Hematopoietic multipotent progenitor cell treated with erythropoietin and hydrocortisone succinate and interleukin-3 and kit ligand, for 15 days (in vitro differentiated cells): Measurements from ENCODE around the gene ATP10A.

Experiments used
- DNase-seq: peaks from one replicate; pipeline ENCODE4 v3.0.0-alpha.2; 2015; ENCODE audit warnings: low spot score

The ATP10A gene

DNA sequence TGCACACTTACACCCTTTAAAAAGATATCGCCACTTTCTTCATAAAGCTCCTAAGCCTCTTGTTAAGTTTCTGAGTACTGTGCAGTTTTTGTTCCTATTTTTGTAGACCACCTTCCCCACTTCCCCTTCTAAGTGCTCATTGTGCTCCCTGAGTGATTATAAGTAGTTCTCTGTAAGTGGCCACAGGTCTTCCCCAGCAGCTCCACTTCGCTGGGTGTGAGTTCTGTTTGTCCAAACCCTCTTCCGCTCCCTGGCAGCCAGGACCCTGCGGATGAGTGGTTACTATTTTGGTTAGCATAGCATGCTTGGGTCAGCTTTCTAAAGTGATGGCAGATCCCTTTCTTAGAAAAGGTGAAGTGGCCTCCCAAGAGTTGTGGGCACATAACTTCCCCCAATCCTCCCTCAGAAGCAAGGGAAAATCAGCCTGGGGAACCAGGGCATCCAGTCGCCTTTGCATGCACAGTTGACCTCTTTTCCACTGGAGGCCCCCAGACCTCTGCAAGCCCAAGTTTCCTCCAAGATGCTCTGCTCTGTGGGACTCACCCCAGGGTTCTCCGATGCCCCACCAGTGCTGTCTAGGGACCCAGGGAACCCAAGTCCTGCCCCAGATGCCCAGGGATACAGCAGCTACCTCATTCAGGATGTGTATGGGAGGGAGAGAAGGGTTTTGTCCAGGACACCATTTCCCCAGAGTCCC is 69.6 kb downstream of the ATP10A start:
- no peak for DNase-seq

DNA sequence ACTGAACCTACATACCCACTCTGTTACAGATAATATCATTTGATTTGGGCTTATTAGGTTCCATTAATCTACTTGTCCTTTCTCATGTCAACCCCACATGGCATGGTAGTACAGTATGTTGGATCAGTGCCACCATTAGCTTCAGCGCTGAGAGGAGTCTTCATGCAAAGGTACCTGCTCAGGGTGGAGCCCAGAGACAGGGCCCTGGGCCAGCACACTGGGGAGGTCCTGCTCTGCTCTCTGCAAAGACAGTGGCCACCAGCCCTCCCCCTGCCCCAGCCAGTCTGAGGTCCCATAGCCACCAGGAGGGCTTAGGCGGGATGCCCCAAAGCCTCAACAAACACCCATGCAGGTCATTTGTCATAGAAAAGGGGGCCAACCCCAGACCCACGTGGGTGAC is 71.0 kb downstream of the ATP10A start:
- DNase-seq: no peak

DNA sequence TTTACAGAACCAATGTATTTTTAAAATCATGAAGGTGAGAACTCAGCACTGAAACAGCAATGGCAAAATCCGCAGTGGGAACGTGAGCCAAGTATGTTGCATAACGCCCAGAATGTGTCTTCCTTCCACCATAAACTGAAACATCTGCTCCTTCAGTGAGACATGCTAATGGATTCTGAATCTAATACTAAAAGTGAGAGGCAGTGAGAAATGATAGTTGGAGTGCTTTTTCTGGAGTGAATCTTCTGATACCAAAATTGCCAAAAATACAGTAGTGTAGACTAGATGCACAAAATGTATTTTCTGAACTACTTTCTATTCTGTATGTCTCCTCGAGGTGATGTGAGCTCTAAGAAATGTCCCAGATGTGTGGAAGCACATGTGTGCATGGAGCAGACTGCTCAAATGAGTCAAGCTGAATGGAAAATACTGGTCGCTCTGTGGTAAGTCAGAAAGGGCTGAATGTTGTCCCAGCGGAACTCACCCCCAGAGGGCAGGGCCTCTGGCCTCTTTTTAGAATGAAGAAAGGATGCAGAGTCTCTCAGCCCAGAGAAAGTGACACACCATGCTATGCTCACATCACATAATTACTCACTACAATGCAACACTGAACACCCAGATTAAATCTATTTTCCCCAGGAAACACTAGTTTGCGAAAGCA is 73.0 kb downstream of the ATP10A start:
- no peak for DNase-seq

DNA sequence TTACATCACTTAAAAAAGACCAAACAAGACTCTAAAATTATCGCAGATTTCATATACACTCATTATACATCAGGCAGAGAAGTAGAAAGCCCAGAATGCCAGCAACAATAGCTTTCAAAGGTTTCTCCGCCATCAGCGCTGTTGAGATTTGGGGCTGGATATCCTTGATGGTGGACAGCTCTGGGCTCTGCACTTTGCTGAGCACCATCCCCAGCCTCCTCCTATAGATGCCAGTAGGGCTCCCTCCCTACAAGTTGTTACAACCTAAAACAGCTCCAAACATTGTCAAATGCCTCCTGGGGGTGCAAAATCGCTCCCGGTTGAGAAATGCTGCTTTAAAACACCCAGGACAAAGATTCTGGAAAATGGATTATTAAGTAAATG is 73.5 kb downstream of the ATP10A start:
- DNase-seq: no peak

DNA sequence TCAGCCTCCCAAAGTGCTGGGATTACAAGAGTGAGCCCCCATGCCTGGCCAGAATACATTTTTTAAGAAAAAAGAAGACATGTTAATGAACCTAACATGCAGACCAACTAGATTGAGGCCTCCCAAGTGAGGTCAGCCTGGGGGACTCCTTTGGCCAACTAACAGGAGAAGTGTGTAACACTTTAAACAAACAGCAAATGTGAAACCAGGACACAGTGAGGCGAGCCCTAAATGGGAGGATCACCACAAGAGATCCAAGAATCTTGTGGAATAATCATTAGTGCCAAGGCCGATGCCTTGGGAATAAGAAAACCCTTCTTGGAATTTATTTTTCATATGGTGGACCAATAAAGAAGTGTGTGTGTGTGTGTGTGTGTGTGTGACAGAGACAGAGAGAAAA is 73.9 kb downstream of the ATP10A start:
- no peak for DNase-seq

DNA sequence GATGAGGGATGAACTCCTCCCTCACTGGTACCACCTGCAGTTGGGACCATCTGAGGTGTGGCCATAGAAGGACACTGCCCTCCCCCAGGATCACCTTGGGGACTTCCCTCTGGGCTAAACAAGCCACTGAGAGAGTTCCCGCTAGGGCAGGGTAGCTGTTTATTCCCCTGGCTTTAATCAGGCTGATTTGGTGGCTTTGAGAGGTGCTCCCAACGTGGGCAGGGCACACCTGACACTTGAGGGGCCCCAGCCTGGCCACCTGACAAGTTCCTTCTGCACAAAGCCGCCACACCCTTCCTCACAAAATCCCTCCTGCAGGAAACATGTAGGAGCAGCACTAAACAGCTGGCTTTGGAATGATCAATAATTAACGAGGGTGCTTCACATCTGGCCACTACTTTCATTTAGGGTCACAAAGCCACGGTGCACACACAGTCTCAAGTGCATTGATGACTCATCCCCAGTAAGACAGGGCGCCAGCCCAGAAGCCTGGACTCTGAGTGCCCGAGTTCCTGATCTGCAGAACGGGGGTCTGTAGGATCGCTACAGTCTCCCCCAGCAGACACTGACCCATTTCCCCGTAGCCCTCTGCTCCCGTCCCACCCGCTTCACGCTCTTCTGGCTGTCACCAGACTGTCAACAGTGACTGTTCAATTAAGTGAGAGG is 75.1 kb downstream of the ATP10A start:
- no peak for DNase-seq

DNA sequence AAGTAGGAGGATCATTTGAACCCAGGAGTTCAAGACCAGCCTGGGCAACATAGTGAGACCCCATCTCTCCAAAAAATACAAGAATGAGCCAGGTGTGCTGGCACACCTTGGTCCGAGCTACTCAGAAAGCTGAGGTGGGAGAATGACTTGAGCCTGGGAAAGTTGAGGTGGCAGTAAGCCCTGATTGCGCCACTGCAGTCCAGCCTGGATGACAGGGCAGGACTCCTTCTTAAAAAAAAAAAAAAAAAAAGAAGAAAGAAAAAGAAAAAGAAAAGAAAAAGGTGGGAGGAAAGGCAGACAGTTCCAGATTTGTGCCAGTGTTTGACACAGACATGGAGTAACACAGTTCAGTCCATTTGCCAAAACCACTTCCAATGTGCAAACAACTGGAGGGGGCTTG is 75.7 kb downstream of the ATP10A start:
- no peak for DNase-seq

DNA sequence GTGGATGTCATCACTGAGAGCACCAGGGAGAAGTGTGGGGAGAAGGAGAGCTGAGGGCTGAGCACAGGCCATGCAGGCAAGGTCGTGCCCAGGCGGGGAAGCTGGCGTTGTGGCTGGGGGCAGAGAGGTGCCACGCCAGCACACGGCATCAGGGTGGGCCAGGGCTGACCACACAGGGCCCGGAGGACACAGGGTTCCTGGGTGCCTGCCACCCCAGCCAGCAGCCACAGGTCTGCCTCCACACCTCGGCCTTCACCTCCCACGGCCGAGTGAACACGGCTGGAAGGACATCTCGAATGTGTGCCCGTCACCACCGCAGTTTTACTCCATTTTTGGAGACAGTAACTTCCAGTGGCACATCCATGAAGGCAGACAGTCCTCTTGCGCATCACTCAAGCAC is 77.1 kb downstream of the ATP10A start:
- no peak for DNase-seq

DNA sequence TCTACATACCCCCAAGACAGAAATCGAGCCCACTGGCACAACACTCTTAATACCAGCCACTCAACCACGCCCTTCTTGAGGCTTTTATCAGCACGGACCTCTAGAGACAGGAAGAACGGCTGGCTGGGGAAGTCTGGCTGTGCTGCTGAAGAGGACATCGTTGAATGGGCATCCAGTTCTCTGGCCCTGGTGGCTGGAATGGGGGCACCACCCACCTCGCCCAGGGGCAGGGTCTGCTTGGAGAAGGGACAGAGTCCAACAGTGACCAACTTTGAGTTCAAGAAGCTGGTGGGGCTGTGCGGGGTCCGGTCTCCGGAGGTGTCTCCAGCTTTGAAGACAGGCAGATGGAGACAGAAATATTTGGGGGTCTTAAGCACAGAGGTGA is 77.5 kb downstream of the ATP10A start:
- DNase-seq: no peak

DNA sequence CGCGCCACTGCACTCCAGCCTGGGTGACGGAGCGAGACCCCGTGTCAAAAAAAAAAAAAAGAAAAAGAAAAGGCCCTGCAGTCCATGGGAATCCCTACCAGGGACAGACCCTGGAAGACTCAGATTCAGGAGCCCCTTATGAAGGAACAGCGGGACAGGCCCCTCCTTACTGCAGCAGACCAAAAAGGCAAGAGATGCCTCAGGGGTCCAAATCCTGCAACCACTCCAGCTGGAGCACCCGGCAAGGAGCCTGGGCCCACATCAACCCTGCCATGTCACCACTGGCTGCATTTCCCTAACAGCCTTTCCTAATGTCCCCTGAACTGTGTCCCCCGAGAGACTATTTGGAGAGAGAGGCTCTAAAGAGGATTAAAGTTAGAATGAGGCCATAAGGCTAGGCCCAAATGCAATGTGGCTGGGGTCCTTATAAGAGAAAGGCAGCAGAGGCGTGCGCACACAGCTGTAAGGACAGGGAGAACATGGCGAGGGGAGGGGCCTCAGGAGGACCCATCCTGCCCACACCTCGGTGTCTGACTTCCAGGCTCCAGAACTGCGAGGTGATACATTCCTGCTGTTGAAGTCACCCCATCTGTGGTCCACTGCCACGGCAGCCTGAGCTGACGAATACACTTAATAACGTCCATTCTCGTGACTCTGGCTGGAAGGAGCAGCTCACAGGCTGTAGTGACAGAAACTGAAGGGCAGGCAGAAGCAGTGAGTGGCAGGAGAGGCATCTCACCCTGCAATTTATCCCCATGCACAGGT is 78.1 kb downstream of the ATP10A start:
- DNase-seq: no peak

DNA sequence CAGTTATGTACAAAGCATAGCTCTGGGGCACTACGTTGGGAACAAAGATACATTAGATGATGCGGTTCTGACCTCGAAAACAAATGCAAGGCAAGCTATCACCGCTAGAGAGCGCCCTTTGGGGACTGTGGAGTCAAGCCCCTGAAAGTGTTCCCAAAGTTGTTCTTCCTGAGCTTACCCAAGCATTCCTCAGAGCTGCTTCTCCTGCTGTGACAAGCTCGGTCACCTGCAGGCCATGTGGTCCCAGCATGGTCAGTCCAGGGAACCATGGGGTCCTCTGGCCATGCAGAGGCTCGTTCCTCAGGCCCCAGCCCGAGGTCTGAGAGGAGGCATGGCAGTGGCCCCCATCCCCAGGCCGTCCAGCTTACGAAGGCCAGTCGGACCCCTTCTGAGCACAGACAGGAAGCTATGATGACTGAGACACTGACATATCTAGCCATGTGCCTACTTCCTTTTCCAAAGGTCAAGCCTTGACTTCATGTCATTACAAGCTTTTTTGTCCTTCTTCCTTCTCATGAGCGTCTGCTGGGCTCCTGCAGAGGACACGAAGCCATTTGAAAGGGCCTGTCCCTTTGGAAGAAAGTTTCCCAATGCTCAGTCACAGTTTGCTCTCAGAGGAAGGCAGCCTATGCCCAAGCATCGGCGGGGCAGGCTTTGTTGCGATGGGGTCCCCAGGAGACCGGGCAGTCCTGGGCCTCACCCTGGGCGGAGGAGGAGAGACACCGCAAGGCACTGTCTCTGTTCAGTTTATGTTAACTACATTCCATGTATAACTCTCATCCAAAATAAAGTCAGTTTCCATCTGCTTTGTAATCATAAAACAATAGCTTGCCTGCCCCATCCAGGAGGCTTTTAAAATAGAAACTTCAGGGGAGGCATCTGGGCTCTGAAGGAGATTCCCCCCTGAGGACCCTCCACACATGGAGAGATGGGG is 79.3 kb downstream of the ATP10A start:
- DNase-seq: peak; percentile 5

DNA sequence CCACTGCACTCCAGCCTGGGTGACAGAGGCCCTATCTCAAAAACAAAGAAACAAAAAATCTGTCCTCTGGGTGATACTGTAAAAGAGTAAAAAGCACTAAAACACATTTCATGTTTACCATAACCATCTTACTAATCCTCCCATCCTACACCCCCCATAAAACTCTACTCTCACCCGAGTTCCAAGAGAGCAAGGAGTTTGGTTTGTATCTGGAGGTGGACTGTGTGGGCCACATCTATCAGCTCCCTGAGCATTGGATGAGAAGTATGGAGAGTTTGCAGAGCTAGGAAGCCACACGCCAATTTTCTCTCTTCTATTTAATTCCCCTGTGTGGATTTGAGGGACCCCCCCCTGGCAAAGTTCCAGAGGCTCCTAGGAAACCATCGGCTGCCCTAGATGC is 80.0 kb downstream of the ATP10A start:
- DNase-seq: no peak

DNA sequence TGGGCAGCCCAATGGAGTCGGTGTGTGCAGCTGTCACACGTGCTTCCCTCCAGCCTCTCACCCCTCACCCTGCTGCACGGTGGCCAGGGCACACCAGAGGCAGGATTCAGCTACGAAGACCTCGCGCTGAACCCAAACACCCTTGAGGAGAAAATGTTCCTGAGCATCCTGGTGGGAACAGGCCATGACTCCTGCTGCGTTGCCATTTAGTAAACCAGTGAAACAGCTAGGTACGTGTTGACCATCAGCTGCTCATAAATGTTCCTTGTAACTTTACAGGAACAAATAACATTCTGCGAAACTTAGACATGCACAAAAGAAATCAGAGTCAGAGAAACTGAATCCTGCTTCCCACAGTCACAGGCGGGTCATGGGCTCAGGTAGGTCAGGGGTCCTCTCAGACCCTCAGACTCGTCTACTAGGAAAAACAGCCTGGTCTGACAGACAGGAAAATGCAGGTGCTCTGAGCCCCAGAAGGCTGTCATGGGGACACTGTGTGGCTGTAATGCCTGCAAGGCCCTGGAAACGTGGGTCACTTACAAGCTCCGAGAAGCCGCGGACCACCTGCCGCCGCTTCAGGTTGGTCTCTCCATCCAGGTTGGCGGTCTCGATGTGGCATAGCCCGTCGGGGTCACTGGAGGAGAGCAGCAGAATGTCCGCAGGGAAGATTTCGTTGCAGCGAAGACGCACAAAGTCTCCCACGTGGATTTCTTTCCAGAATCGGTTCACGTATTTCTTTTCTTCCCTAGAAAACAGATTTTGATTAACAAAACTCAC is 82.5 kb downstream of the ATP10A start:
- DNase-seq: no peak

DNA sequence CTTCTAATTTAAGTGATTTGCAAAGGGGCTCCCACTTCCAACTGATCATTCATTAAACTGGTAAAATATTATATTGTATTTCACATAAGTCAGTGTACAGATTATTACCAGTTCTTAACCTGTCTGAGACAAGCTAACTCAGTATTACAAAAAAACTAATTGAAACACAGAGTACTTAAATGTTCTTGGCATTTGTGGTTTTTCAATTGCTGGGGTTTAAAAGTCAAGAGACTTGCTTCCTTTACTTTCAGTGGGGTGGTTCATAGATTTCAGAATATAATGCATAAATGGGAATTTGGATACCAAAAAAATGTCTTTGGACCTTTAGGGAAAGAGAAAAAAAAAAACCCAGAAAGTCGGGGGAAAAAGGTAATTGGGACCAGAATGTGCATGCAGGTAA is 85.0 kb downstream of the ATP10A start:
- no peak for DNase-seq

DNA sequence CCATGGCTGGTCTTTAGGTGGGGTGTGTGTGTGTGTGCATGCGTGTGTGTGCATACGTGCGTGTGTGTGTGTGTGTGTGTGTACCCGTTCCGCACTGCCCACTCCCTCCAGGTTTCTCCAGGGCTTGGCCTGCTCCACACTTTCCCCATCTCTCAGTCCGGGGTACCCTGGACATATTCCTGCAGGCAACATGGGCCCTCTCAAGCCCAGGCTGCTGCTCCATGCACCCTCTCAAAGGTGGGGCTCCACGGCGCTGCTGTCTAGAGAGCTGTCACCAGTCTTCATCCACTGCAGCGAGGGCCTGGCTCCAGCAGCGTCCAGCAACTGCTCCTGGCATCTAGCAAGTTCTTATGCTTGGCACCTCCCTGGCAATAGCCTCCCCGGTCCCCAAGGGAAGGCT is 86.1 kb downstream of the ATP10A start:
- no peak for DNase-seq

DNA sequence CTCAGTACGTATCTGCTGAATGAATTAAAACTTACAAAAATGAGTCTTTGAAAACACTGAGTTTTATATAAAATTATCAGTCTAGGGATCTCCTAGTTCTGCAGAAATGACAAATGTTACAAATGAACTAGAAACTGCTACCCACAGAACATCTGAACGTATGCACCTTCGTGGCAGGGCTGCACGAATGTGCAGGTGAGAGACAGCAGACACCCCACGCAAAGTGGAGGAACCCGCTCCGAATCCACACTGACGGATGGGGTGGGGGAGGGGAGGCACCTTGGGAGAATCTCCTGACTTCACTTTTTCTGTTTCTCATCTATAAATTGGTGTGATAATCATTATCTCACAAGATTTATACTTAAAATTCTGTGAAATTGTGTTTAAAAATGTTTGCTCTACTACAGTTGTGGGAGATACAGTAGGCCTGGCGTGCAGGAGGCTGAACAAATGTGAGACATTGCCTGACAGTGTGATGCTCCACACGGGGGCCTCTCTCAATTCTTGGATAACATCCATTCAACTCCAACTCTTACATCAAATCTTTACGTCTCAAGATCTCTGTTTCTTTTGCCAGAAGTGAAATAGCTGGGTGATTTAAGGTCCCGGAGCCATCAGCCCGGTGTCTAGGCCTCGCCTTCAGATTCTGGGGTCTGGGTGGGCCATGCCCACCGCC is 86.9 kb downstream of the ATP10A start:
- DNase-seq: no peak

DNA sequence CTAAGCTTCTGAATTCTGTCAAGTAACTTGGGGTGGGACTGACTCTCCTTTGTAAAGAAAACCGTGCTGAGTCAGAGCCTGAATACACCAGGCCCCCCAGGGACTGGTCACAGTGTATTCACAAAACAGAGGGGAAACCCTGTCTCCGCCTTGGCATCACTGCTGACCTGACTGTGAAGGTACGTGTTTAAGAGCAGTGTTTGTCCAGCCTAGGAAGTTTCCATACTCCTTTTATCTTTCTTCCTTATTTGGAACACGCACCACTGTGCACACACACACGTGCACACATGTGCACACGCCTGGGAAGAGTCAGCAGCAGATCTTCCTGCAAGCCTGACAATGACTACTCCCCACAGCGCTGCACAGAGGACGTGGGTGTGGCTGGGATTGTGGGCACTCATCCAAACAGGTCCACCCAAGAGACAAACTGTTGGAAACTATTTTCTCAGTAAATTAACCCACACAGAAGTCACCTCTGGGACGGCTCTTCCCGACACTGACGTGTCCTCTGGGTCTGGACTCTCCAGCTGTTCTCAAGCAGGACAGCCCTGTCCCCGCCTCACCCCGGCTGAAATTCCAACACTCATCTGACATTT is 87.7 kb downstream of the ATP10A start:
- no peak for DNase-seq

DNA sequence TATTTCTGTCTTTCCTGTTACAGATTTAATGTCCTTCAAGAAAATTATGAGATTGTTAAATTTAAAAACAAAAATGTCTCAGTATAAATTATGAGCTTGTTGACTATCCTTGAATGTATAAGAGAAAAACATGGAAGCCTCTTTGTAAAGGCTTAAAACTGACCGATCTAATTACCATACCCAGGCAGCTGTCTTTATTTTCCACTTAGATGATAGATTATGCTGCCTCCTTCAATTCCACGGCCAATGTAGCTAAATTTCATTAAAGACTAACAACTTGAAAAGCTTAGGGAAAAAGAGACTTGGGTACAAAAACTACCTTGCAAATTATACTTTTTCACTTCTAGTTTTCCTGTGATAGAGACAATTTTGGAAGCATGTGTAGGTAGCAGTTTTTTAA is 88.3 kb downstream of the ATP10A start:
- no peak for DNase-seq

DNA sequence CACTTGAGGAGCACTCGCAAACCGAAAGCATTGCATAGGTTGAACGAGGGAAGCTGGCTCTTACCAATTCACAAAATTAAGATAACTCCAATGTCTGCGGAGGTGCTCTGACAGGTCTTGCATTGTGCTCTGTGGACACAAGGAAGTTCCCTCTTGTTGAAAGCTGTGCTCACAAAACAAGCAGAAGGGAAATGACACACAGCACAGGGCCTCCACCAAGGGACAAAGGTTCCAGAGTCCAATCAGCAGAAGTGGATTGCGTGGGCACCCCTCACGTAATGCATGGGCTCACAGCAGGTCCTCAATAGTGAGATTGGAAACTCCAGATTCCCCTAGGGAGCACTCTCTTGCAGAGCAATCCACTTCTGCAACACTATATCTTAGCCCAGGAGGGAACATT is 89.9 kb downstream of the ATP10A start:
- no peak for DNase-seq

DNA sequence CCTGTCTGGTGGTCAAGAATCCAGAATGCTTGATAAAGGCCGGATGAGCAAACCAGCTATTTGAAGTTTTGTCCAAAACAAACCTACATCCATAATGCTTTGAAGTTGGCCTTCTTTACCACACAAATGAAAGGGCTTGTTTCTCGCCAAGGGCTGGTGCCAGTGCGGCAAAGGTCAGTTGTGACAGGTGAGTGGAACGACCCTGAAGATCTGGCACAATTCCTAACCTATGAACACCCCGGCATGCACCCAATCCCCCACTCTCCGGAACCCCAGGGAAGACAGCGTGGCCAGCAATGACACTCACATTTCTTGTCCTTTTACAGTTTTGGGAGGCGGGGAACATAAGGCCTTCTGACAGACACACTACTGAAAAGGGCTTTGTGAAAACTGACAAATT is 90.6 kb downstream of the ATP10A start:
- no peak for DNase-seq
